ENCODE results near the gene GFPT2.

GFPT2 gene

DNA sequence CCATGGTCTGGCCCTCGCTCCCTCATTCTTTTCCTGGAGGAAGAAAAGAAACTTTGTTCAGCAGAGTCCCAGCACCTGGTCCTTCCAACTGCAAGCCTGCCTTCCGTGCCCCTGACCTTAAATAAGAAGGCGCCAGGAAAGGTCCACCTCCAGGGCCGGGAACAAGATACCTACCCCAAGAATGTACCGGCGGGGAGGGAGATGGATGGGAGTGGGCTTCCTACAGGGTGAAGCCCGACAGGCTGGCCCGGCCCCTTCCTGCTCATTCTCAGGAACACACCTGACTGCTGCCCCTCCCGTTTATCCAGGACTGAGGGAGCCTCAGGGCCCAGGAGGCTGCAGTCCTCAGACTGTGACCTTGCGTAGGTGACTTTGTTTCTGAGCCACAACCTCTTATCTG is 27.3 kb upstream of the GFPT2 start:
- Histone ChIP-seq H3K27me3 (ENCODE audit: insufficient read depth, low read depth) (no peaks in the 10 kb centered on the region), H2AFZ (ENCODE audit: low read depth) (no peak overlapping the region), H3K4me1 (ENCODE audit: low read depth, poor library complexity, severe bottlenecking) (no peaks in the 10 kb centered on the region), H3K79me2 (ENCODE audit: insufficient read depth, low read depth) (no peaks in the 10 kb centered on the region), H3K4me2 (no peak overlapping the region), H3K36me3 (ENCODE audit: insufficient read depth) (no peaks in the 10 kb centered on the region), H3K9ac (no peak overlapping the region), H3K4me3 (IDR thresholded peaks at IDR 0.05; ENCODE audit: insufficient read depth, low read depth, low read length) (no peak overlapping the region), H4K20me1 (ENCODE audit: insufficient read depth) (no peaks in the 10 kb centered on the region), H3K27ac (no peak overlapping the region)
- TF ChIP-seq, protein P1, sequence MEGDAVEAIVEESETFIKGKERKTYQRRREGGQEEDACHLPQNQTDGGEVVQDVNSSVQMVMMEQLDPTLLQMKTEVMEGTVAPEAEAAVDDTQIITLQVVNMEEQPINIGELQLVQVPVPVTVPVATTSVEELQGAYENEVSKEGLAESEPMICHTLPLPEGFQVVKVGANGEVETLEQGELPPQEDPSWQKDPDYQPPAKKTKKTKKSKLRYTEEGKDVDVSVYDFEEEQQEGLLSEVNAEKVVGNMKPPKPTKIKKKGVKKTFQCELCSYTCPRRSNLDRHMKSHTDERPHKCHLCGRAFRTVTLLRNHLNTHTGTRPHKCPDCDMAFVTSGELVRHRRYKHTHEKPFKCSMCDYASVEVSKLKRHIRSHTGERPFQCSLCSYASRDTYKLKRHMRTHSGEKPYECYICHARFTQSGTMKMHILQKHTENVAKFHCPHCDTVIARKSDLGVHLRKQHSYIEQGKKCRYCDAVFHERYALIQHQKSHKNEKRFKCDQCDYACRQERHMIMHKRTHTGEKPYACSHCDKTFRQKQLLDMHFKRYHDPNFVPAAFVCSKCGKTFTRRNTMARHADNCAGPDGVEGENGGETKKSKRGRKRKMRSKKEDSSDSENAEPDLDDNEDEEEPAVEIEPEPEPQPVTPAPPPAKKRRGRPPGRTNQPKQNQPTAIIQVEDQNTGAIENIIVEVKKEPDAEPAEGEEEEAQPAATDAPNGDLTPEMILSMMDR (conservative IDR thresholded peaks at IDR 0.05; ENCODE audit: low read depth, low read length), result no peak

DNA sequence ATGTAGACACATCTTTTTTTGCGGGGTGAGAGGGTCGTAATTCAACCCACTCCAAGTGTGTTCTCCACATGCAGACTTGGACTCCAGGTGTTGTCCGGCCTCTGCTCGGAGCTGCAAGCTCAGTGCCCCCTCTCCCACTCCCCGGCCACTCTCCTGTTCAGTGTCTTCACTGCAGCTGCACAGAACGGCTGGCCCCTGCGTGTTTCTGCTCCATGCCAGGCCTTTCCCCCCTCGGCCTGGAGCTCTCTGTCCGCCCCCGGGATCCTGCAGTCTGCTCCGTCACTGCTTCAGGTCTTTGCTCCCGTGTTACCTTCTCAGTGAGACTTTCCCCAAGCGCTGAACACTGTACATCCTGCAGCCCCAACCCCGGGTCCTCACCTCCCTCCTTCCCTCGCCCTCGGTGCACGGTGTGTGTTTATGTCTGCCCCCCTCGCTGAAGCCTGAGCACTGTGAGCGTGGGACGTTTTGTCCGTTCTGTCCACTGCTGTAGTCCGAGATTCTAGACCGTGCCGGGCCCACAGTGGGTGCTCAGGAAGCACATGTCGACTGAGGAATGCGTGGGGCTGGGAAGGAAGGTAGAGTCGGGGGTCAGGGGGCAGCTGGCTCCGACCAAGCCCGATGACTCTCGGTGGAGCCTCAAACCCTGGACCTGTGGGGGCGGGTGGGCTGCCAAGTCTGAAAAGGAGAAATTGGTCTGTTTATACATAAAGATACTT is 26.4 kb upstream of the GFPT2 start:
- H3K4me3 ChIP-seq (IDR thresholded peaks at IDR 0.05; ENCODE audit: insufficient read depth, low read depth, low read length), result no peak overlapping the region
- H3K4me2 ChIP-seq, result no peak overlapping the region
- no peak overlapping the region for H2AFZ ChIP-seq (ENCODE audit: low read depth)
- H3K36me3 ChIP-seq (ENCODE audit: insufficient read depth), result no peaks in the 10 kb centered on the region
- H4K20me1 ChIP-seq (ENCODE audit: insufficient read depth), result no peaks in the 10 kb centered on the region
- TF ChIP-seq, protein P1 (conservative IDR thresholded peaks at IDR 0.05; ENCODE audit: low read depth, low read length), result no peak
- H3K4me1 ChIP-seq (ENCODE audit: low read depth, poor library complexity, severe bottlenecking), result no peaks in the 10 kb centered on the region
- no peaks in the 10 kb centered on the region for H3K79me2 ChIP-seq (ENCODE audit: insufficient read depth, low read depth)
- H3K9ac ChIP-seq, result no peak overlapping the region
- no peak overlapping the region for H3K27ac ChIP-seq
- H3K27me3 ChIP-seq (ENCODE audit: insufficient read depth, low read depth), result no peaks in the 10 kb centered on the region

DNA sequence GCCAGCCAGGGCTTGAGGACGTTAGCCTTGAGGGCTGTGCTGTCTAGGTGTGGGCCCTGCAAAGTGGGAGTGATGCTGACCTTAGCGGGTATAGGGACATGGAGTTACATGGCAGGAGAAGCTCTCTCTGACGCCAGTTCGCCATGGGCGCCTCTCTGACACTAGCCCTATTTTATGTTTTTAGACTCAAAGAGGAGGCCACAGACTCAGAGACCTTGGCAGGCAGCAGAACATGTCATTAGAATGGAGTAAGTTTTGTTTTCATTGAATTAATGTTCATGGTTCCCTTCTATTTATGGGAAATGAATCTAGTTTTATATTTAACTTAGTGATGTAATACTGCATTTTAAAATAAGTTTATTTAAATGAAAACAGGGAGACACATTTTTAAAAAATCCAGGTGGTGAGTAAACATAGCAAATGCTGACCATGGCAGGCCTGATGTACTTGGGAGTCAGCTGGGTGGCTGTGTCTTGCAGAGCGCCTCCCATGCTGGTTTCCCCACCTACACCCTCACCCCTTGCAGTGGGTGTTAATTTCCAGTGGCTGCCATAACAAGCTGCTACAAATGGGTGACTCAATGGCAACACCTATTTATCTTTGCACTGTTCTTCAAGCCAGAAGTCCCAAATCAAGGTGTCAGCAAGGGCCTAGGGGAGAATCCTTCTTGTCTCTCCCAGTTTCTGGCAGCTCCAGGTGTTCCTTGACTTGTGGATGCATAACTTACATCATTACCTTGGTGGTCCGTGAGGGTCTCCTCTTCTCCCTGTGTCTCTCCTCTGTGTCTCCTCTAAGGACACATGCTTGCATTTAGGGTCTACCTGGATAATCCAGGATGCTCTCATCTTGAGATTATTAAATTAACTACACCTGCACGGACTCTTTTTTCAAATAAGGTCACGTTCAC is 25.6 kb upstream of the GFPT2 start:
- Histone ChIP-seq H3K4me2 (no peak overlapping the region), H3K36me3 (ENCODE audit: insufficient read depth) (no peaks in the 10 kb centered on the region)
- TF ChIP-seq, protein P1 (conservative IDR thresholded peaks at IDR 0.05; ENCODE audit: low read depth, low read length), result no peak

DNA sequence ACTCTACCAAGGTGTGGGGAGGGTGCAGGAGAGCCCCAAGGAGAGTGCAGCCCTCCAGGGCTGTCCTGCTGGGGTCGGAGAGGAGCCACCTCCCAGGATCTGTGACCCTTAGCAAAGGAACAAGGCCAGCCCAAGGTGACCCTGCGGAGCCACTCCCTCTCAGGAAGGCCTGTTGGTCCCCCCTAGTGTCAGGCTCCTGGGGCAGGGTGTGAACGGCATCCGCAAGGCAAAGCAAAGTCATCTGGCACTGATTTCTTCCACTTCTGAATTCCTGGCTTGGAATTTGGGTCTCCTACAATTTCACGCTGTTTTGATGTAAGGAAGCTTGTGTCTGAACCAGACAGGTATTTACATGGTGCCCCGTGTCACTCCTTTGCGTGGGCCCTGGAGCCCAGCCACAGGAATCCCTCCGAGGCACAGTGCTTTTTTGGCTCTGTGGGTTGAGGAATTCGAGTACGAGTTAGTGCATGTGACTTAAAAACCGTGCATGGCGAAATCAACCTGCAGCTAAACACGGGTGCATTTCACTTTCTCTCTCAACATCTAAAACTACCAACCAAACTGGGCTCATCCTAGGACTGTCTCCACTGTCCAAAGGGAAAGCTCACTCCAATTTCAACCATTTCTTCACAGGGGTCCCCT is 24.5 kb upstream of the GFPT2 start:
- Histone ChIP-seq H3K36me3 (ENCODE audit: insufficient read depth) (no peaks in the 10 kb centered on the region), H3K27ac (no peak overlapping the region), H3K4me3 (IDR thresholded peaks at IDR 0.05; ENCODE audit: insufficient read depth, low read depth, low read length) (no peak overlapping the region), H3K4me2 (no peak overlapping the region), H3K79me2 (ENCODE audit: insufficient read depth, low read depth) (no peaks in the 10 kb centered on the region), H3K4me1 (ENCODE audit: low read depth, poor library complexity, severe bottlenecking) (no peaks in the 10 kb centered on the region), H3K27me3 (ENCODE audit: insufficient read depth, low read depth) (no peaks in the 10 kb centered on the region), H2AFZ (ENCODE audit: low read depth) (no peak overlapping the region), H4K20me1 (ENCODE audit: insufficient read depth) (no peaks in the 10 kb centered on the region), H3K9ac (no peak overlapping the region)
- TF ChIP-seq, protein P1 (conservative IDR thresholded peaks at IDR 0.05; ENCODE audit: low read depth, low read length), result no peak

More for the DNA sequence above, 25.6 kb upstream of the GFPT2 start:
- Histone ChIP-seq H3K4me3 (IDR thresholded peaks at IDR 0.05; ENCODE audit: insufficient read depth, low read depth, low read length) (no peak overlapping the region), H2AFZ (ENCODE audit: low read depth) (no peak overlapping the region), H3K4me1 (ENCODE audit: low read depth, poor library complexity, severe bottlenecking) (no peaks in the 10 kb centered on the region), H3K27ac (no peak overlapping the region), H4K20me1 (ENCODE audit: insufficient read depth) (no peaks in the 10 kb centered on the region), H3K79me2 (ENCODE audit: insufficient read depth, low read depth) (no peaks in the 10 kb centered on the region), H3K9ac (no peak overlapping the region), H3K27me3 (ENCODE audit: insufficient read depth, low read depth) (no peaks in the 10 kb centered on the region)

All from KMS-11 (cell line).